Neutrophil (primary cell): Measurements from ENCODE around the gene HNRNPA0.

Source experiments
- H3K27ac ChIP-seq: fragments of 200-600 bp; sonication (generic); 2 replicates; pipeline ENCODE4 v1.5.1; 2016; ENCODE audit warnings: mild to moderate bottlenecking, moderate library complexity
- H3K27me3 ChIP-seq: fragments of 200-600 bp; sonication (generic); 2 replicates; pipeline ENCODE4 v1.6.0; 2016; ENCODE audit warnings: mild to moderate bottlenecking
- H3K36me3 ChIP-seq: fragments of 200-600 bp; sonication (generic); 2 replicates; pipeline ENCODE4 v1.5.1; 2017
- H3K4me1 ChIP-seq, 2 experiments: fragments of 200-600 bp in 1 of 2; sonication (generic) in 1 of 2; 1 replicate in 1 of 2; 2 replicates in 1 of 2; pipeline versions ENCODE4 v1.5.1 to v1.6.1; 2013 to 2016; ENCODE audit warnings: low read depth in 1 of 2, low read length in 1 of 2, mild to moderate bottlenecking in 1 of 2, moderate library complexity in 1 of 2; ENCODE audit not compliant: control insufficient read depth in 1 of 2, insufficient read depth in 1 of 2
- H3K4me3 ChIP-seq, 2 experiments: fragments of 200-600 bp in 1 of 2; sonication (generic) in 1 of 2; 1 replicate in 1 of 2; 2 replicates in 1 of 2; pipeline ENCODE4 v1.5.1; 2013 to 2016; ENCODE audit warnings: low read depth in 1 of 2, low read length in 1 of 2, mild to moderate bottlenecking in 1 of 2, moderate library complexity in 1 of 2
- H3K9me3 ChIP-seq: fragments of 200-600 bp; sonication (generic); 2 replicates; pipeline ENCODE4 v1.5.1; 2016
- CTCF ChIP-seq: fragments of 200-600 bp; sonication (generic); IDR thresholded peaks from 2 replicates; pipeline ENCODE4 v1.5.1; 2016; ENCODE audit warnings: antibody characterized with exemption

The HNRNPA0 gene

DNA sequence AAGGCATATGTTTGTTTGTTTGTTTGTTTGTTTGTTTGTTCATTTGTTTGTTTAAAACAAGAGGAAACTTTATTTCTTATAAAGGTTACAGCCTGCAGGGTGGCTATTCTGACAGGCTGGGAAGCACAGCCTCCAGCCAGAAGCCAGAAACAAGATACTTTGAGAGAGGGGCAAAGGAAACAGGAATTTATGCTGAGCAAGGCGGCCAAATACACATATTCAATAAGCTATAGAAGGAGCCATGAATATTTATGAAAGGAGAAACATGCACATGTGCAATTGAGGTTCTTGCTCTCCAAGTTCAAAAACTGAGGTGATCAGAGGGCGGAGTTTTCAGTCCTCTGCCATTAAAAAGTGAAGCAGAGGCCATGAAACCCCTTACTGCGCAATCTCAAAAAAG lies 37.8 kb downstream of the HNRNPA0 start:
- Histone ChIP-seq H3K4me3 (no peak overlapping the region), H3K27ac (no peak overlapping the region), H3K27me3 (no peaks in the 10 kb centered on the region), H3K4me1 (no peaks in the 10 kb centered on the region), H3K36me3 (no peaks in the 10 kb centered on the region), H3K9me3 (no peaks in the 10 kb centered on the region)
- TF ChIP-seq CTCF, result no peak

DNA sequence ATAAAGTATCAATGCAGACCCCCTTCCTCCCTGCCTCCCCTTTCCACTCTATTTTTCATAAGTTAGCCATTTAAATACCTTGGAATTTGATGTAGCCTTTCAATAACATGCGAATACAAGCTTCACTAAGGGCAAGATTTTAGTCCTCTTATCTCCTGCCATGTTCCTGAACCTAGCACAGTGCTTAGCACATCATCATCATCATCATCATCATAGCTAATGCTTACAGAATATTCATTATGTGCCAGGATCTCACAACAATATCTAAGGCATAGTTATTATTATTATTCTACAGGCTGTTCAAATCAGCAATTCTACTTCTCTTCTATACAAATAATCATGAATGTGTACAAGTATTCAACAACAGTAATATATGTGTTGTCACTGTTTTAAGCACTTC lies 38.7 kb downstream of the HNRNPA0 start:
- Histone ChIP-seq H3K9me3 (no peaks in the 10 kb centered on the region), H3K27ac (no peak overlapping the region), H3K27me3 (no peaks in the 10 kb centered on the region), H3K4me1 (no peaks in the 10 kb centered on the region), H3K4me3 (no peak overlapping the region), H3K36me3 (no peaks in the 10 kb centered on the region)
- TF ChIP-seq CTCF, result no peak

GRCh38 chr5:137714946-137715345 lies 39.2 kb downstream of the HNRNPA0 start:
- no peaks in the 10 kb centered on the region for H3K4me1 ChIP-seq
- H3K27me3 ChIP-seq, result no peaks in the 10 kb centered on the region
- TF ChIP-seq CTCF, result no peak
- H3K9me3 ChIP-seq, result no peaks in the 10 kb centered on the region
- no peak overlapping the region for H3K4me3 ChIP-seq
- no peaks in the 10 kb centered on the region for H3K36me3 ChIP-seq
- no peak overlapping the region for H3K27ac ChIP-seq

GRCh38 chr5:137714494-137714893 lies 39.7 kb downstream of the HNRNPA0 start:
- H3K4me1 ChIP-seq, result no peaks in the 10 kb centered on the region
- H3K36me3 ChIP-seq, result no peaks in the 10 kb centered on the region
- no peak overlapping the region for H3K4me3 ChIP-seq
- no peaks in the 10 kb centered on the region for H3K9me3 ChIP-seq
- TF ChIP-seq CTCF, result no peak
- H3K27me3 ChIP-seq, result no peaks in the 10 kb centered on the region
- H3K27ac ChIP-seq, result no peak overlapping the region

- Histone ChIP-seq H3K36me3 (no peaks in the 10 kb centered on the region), H3K4me3 (no peak overlapping the region), H3K27ac (no peak overlapping the region), H3K9me3 (no peaks in the 10 kb centered on the region), H3K27me3 (no peaks in the 10 kb centered on the region), H3K4me1 (no peaks in the 10 kb centered on the region)
- no peak for TF ChIP-seq CTCF
These were observed 42.0 kb downstream of the HNRNPA0 start for GRCh38 chr5:137712139-137712667.

- no peaks in the 10 kb centered on the region for H3K9me3 ChIP-seq
- no peak for TF ChIP-seq CTCF
- H3K27ac ChIP-seq, result no peak overlapping the region
- H3K4me1 ChIP-seq, result no peaks in the 10 kb centered on the region
- H3K36me3 ChIP-seq, result no peaks in the 10 kb centered on the region
- no peak overlapping the region for H3K4me3 ChIP-seq
- H3K27me3 ChIP-seq, result no peaks in the 10 kb centered on the region
These were observed 44.1 kb downstream of the HNRNPA0 start for GRCh38 chr5:137710086-137710485.
